K562 treated with DMSO at 1 percent for 12 hours (cell line): ENCODE measurements around the gene RIN2. TPM values are rescaled to one million over a fixed set of nuclear protein-coding genes. Genes with fewer than 3 reads are reported as not detected.

Experiments
- total RNA-seq: library from RNA; unstranded; fragments of 300-600 nt; gene quantifications from 2 replicates; pipeline ENCODE4 v1.2.3, GENCODE V29; 2022; ENCODE audit not compliant: insufficient read depth

RIN2 gene, protein sequence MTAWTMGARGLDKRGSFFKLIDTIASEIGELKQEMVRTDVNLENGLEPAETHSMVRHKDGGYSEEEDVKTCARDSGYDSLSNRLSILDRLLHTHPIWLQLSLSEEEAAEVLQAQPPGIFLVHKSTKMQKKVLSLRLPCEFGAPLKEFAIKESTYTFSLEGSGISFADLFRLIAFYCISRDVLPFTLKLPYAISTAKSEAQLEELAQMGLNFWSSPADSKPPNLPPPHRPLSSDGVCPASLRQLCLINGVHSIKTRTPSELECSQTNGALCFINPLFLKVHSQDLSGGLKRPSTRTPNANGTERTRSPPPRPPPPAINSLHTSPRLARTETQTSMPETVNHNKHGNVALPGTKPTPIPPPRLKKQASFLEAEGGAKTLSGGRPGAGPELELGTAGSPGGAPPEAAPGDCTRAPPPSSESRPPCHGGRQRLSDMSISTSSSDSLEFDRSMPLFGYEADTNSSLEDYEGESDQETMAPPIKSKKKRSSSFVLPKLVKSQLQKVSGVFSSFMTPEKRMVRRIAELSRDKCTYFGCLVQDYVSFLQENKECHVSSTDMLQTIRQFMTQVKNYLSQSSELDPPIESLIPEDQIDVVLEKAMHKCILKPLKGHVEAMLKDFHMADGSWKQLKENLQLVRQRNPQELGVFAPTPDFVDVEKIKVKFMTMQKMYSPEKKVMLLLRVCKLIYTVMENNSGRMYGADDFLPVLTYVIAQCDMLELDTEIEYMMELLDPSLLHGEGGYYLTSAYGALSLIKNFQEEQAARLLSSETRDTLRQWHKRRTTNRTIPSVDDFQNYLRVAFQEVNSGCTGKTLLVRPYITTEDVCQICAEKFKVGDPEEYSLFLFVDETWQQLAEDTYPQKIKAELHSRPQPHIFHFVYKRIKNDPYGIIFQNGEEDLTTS
- not detected in 2 replicates for total RNA-seq

DNA sequence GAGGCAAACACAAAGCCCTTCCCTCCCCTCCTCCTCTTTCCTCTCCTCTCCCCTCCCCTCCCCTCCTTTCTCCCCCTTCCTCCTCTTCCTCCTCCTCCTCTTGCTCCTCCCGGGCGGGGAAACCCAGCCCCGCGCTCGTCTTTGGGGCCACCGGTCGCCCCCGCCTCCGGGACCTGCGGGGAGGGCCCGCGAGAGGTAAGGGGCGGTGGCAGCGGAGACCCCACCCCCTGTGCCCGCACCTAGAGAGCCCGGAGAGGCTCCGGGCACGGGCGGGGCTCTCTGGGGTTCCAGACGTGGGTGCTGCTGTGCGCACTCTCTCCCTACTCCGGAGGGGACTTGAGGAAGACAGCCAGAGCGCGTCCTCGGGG, at the start of gene RIN2:
Gene RIN2, plus strand, starts transcription at position 126 of the 368 bp plus-strand sequence. CDS start 131,344 bp downstream, outside the sequence.

